HG03521 (cell line): ENCODE measurements around the gene NCK2.

Experiments
- ATAC-seq: cut with Tn5 transposase; IDR thresholded peaks from one replicate; pipeline ENCODE4 v1.9.1; 2021; ENCODE audit warnings: mild to moderate bottlenecking, moderate library complexity; ENCODE audit not compliant: unreplicated experiment

The NCK2 gene

DNA sequence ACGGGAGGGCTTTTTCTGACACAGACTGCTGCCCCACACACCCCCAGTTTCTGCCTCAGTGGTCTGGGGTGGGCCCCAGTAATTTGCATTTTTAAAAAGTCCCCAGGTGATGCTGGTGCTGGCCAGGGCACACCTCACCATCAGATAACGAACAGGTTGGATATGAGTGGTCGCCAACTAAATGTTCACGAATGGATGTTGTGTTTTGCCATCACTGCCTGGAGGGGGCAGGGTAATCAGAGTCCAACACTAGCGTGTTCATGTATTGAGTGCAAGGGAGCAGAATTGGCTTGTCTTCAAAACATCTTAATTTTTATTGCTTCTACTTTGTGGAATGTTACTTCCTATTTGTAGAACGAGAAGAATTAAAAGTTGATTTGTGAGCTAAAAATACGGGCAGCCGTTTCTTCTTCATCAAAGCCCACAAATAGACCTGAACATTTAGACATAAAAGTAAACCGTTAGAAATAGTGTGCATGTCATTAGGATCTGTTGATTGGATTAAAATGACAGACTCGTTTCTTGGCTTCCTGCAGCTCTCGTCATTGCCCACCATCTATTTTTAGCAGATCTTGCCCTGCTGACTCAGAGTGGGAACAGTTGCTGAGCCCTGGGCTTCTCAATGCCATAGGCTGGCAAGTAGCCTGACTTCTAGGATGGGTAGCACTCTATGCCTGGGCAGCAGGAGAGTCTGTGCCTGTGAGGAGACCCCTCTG lies 45.2 kb downstream of the NCK2 start:
- ATAC-seq, result peak; percentile 40

GRCh38 chr2:105790461-105791149 lies 45.9 kb downstream of the NCK2 start:
- peak; percentile 8 for ATAC-seq

DNA sequence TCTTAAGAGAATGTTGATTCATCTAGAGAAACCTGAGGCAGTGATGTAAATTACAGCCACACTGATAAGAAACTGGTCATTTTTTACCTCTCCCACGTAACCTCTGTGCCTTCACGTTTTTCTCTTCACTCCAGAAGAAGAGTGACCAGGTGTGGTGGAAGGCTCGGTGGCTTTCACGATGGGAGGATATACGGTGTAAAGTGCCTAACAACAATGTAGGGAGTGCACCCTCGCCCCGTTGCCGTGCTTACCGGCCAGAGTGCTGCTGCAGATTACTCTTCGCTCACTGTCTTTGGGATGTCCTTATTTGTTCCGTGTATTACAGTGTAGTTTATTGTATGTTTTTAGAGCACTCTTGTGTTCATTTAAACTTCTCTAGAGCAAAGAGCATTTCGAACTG lies 46.5 kb downstream of the NCK2 start:
- no peak for ATAC-seq

GRCh38 chr2:105792561-105792960 lies 47.8 kb downstream of the NCK2 start:
- no peak for ATAC-seq

DNA sequence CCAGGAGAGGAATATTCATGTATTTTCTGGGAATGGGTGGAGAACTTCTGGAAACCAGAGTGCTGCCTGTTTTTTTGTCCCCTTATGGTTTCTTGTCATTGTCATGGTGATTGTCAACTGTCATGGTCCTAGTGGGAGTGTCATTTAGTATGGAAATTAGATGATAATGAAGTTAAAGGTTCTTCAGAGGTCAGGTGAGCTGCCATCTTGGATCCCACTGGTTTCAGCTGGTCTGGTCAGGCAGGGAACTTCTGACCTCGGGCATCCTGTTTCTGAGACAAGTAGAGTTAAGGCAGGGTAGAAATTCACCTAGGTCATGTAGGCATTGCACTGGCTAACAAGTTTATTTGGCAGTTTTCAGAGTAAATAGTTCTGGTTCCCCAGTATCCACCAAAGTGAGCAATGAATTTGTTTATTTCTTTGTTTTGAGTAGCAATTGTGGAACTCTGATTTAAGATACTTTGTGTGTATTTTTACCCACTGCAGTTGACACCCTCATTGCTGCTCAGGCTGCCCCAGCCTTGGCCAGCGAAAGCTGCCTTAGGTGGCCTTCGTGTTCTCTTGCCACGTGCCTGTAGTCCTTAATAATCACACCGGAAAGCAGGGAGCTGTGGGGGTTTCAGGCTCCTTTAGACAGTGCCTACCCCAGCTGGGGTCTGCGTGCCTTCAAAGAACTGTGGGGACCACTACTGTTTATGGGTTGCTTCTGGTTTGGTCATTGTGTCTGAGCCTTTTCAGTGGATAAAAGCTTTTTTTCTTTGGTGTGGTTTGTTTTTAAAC lies 48.7 kb downstream of the NCK2 start:
- ATAC-seq, result no peak

DNA sequence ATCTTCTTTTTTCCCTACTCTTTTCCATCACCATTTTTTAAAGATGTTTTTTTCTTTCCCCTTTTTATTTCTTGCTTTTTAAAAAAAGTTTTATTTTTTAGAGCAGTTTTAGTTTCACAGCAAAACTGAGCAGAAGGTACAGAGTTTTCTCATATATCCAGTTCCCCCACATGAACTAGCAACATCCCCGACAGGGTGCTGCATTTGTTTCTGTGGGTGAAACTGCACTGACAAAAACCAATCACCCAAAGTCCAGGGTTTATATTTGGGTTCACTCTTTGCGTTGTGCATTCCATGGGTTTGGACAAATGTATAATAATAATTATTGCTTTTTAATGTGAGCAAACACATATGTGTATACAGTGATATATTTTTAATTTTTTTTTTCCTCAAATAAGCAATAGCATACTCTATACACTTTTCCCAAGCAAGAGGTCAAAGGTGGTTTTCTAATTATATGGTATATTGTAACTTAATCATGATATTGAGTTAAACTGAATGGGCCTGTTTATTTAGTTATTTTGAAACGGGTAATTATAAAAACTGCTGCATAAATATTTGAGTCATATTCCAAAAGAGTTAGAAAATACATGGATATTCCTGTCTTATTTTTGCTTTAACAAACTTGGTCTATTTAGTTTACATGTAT lies 50.3 kb downstream of the NCK2 start:
- no peak for ATAC-seq

GRCh38 chr2:105795575-105795934 lies 50.8 kb downstream of the NCK2 start:
- no peak for ATAC-seq

DNA sequence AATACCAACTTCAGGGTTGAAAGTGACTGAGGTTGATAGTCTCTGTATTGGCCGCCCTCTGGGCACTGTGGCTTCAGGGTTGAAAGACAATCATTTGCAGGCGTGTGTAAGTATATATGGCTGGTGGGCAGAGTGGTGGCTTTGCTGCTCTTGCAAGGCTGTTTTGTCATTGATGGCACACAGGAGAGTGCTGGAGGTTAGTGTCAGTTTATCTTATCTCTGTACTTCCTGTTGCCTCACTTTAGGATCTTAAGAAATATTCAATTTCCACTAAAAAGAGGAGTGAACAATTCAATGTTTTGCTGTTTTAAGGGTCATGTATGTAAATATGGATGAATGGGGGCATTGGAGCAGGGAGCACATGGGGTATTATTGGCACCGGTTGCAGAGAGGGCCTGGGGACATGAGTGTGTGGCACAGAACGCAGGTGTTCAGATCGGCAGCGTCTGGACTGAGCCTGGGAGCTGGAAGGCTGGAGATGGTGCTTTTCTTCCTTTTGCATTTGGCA lies 51.5 kb downstream of the NCK2 start:
- ATAC-seq, result peak; percentile 24

DNA sequence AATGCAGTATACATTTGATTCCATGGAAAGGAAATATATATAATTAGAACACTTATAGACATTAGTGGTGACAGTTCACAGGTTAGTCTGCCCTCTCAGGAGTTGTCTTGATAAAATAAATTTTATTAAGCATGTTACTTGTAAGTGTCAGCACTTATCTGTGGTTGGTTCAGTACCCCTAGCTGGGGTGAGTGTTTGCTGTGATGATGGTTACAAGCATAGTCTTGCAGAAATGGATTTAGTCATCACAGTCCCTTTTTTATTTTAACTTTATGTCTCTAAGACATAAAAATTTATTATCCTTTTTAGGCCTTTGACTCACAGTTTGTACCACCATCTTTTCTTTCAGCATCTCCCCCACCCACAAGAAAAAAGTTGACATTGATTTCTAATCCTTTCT lies 52.1 kb downstream of the NCK2 start:
- ATAC-seq, result no peak

- peak; percentile 39 for ATAC-seq
Measured at GRCh38 chr2:105797298-105797819, 52.6 kb downstream of the NCK2 start.

DNA sequence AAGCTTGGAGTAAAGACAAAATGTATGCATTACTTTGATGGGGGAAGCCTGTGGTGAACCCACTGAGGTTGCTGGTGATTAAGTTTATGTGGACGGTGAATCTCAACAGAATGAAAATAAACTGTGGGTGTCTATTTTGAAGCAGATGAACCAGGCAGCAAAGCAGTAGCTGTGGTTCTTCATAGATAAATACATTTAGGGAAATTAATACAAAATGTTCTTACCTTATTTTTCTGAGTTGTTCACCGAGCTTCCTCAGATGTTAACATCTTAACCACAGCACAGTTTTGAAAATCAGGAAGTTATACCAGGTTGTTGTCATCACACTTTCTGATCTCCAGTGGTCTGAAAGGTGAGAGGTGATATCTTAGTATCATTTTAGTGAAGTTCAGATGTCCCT lies 53.9 kb downstream of the NCK2 start:
- no peak for ATAC-seq

GRCh38 chr2:105800036-105800713 lies 55.5 kb downstream of the NCK2 start:
- no peak for ATAC-seq

- ATAC-seq, result no peak
Measured at GRCh38 chr2:105800953-105801635, 56.4 kb downstream of the NCK2 start.

DNA sequence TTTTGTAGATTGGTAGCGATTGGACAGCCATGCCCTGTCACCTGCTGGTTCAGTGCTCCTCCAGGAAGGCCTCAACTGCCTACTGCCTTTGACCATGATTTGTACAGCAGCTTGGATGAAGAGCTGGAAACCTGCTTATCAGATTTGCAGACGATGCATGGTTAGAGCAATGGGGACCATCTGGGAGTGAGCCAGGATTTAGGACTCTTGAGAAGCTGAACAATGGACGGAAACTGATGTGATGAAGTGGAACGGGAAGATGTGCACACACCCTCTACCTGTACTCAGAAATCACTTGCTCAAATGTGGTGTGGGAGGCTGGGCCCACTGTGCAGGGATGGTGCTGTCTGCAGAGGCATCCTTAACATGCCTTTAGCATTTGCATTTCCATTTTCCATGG lies 57.2 kb downstream of the NCK2 start:
- no peak for ATAC-seq

GRCh38 chr2:105802587-105802986 lies 57.9 kb downstream of the NCK2 start:
- peak; percentile 41 for ATAC-seq

DNA sequence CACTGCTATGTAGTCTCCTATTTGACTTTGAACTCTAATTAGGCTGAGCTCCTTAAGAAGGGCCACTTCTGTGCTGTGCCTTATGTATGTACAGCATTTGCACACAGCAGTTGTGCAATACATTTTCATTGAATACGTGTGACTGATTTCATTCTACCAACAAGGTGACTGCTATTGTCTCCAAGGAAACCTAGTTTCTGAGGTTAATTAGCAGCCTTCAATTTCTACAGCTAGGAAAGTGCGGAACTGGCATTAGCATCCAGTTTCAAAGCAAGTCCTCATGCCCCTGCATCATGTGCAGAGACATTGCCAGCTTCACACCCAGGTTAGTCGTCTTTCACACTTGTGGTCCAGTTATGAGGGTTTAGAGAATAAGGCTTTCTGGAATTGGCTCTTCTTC lies 58.6 kb downstream of the NCK2 start:
- no peak for ATAC-seq

DNA sequence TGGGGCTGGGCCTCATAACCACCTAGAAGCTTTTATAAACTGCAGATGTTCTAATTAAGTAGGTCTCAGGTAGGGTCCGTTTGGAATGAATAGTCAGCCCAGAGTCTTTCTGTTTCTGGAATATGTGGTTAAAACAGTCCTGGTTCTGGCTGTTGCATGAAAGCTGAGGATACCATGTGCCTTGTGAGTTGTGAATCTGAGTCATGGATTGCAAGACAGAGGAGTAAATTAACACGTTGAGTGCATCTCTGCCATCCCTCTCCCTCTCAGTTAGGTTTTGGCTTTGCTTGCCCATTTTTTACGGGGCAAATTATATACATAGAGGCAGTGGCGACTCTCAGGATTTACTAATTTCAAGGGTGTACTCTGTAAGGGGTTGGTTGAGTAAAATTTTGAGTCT lies 59.1 kb downstream of the NCK2 start:
- ATAC-seq, result no peak

DNA sequence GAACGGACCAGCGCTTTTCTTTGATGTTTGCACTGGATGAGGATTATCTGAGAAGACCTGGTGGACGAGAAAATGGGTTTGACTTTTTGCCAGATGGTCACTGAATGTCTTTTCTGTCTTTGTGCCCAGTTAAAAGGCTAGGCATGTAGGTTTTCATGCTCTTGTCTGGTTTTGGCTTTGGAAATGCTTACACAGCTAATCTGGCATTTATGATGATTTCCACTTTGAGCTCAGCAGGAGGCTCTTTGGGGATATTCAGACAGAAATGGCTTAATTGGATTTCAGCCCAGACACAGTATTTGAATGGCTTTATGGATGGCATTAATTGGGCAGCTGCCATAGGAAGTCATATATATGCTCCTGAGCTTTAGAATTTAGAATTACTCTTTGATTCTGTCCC lies 59.6 kb downstream of the NCK2 start:
- ATAC-seq, result no peak

DNA sequence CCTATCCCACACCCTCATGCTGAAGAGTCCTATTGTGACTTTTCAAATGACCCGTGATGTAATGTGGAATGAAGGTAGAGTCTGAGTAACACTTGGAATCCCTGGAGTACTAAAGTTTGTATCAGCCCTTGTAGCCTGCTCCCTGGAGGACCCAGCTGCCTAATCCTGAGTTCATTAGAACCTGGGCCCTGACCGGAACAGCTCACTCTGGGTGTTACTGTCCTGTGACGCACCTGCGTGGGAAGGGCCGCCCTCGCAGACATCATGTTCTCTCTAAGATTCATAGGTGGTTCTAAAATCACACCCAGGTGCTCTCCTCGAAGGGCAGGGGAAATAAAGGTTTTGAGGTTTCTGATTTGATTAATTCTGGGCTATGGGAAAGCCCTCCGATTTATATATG lies 62.3 kb downstream of the NCK2 start:
- no peak for ATAC-seq
